Pancreas (tissue), 10 donors: ENCODE results near the gene DCDC2C. TPM values are rescaled to one million over a fixed set of nuclear protein-coding genes. Genes with fewer than 3 reads are reported as not detected.

ENCODE experiments used
- ATAC-seq, 4 donors: fragments of 200-7000 bp; cut with Tn5 transposase; one replicate each; pipeline versions ENCODE4 v1.8.0 to v1.9.1; 2020; ENCODE audit warnings: mild to moderate bottlenecking in 4 of 4, moderate library complexity in 4 of 4
- DNase-seq, 6 donors: peaks; one replicate each; pipeline ENCODE4 v3.0.0-alpha.2; 2020
- FAIRE-seq: peaks from 2 replicates; lab custom pipeline; 2012; peaks lifted over from hg19 to GRCh38; lab: Jason Lieb, UNC
- H3K27ac ChIP-seq, 4 donors: fragments of 200-600 bp; sonication (generic); 1 replicate in 3 of 4; 2 replicates in 1 of 4; pipeline versions ENCODE4 v1.5.0 to v1.8.0; 2020
- H3K27me3 ChIP-seq, 4 donors: fragments of 200-600 bp; one replicate each; pipeline ENCODE4 v1.8.0; 2021
- H3K36me3 ChIP-seq, 3 donors: fragments of 200-600 bp; sonication (generic) in 1 of 3; one replicate each; pipeline versions ENCODE4 v1.5.0 to v1.8.0; 2020 to 2021
- H3K4me1 ChIP-seq, 3 donors: fragments of 200-600 bp; one replicate each; pipeline ENCODE4 v1.8.0; 2021
- H3K4me3 ChIP-seq, 4 donors: fragments of 200-600 bp; sonication (generic) in 2 of 4; one replicate each; pipeline versions ENCODE4 v1.5.0 to v1.8.0; 2020 to 2021
- H3K9me3 ChIP-seq, 4 donors: fragments of 200-600 bp; one replicate each; pipeline ENCODE4 v1.8.0; 2021
- whole genome bisulfite sequencing, 2 donors: extraction: QIAGEN DNeasy Blood & Tissue Kit; methylation state at CpG; one replicate each; pipeline ENCODE4 v1.1.7; 2013; 5-methylcytosine and 5-hydroxymethylcytosine counted together
- intact Hi-C, 3 donors: fragments of 100-400 bp; cut with DNase I; formaldehyde crosslinking; loops; one replicate each; pipeline versions ENCODE4 v1.11.1 to v1.14.2; 2022
- polyA plus RNA-seq, 2 donors: library from polyadenylated mRNA; stranded (reverse); fragments of 200-250 nt; gene quantifications; one replicate each; pipeline ENCODE4 v1.2.3, GENCODE V29; 2013
- total RNA-seq, 6 donors: library from RNA; stranded (reverse); fragmentation: NEBNext Ultra II Directional in 4 of 6; extraction: Animal tissue kit (Norgen Biotek cat#: 25700) in 4 of 6; gene quantifications; one replicate each; pipeline versions ENCODE4 v1.2.1 to v1.2.4, GENCODE V29; 2021 to 2023
- TF ChIP-seq, protein P1 (sequence below), 4 donors: fragments of 200-600 bp; sonication (generic) in 3 of 4; IDR thresholded peaks; one replicate each; pipeline versions ENCODE4 v1.5.0 to v1.8.0; 2021; ENCODE audit warnings: antibody characterized with exemption in 4 of 4
- donor health status: healthy with polysubstance abuse.
- donor health status: DM: no; HTN: no; CAD: no; lungs with moderate emphysema.
- donor health status: DM: no; HTN: no; CAD: no.
- donor health status: control.
- donor health status: control.
- donor health status: Bipolar disorder and iron deficiency.
- donor health status: DM: yes; HTN: yes; CAD: no.
- donor health status: DM: no; HTN: no; CAD: no.
- donor health status: DM: no; HTN: no; CAD: no.
- donor health status: DM: yes; HTN: yes; CAD: no.

DCDC2C gene
- total and polyA plus RNA-seq, 8 donors: not detected

DNA sequence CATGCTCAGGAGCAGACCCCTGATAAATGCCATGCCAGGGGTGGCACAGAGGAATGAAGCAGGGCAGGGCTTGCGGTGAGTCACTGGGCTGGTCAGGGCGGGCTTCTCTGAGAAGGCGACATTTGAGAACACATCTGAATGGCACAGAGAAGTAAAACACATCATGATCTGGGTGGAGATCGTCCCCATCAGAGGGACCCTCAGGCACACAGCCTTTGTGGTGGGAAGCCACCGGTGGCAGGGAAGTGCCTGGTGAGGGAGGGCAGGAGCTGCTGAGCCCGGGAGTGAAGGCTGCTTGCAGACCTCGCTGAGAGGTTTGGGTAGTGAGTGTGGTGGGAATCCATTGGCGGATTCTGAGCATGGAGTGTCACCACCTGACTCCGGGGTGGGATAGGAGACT is 44.5 kb downstream of the DCDC2C start:
- DNase-seq (no peak), ATAC-seq (no peak), FAIRE-seq (no peak)
- H3K4me3 ChIP-seq: no peak overlapping the region
- 54 to 75% methylated on average over 9 of the region's 9 CpGs for WGBS, 2 donors
- no peaks in the 10 kb centered on the region for H3K27me3 ChIP-seq
- H3K27ac ChIP-seq: no peak overlapping the region
- no peaks in the 10 kb centered on the region for H3K36me3 ChIP-seq
- TF ChIP-seq, protein P1, sequence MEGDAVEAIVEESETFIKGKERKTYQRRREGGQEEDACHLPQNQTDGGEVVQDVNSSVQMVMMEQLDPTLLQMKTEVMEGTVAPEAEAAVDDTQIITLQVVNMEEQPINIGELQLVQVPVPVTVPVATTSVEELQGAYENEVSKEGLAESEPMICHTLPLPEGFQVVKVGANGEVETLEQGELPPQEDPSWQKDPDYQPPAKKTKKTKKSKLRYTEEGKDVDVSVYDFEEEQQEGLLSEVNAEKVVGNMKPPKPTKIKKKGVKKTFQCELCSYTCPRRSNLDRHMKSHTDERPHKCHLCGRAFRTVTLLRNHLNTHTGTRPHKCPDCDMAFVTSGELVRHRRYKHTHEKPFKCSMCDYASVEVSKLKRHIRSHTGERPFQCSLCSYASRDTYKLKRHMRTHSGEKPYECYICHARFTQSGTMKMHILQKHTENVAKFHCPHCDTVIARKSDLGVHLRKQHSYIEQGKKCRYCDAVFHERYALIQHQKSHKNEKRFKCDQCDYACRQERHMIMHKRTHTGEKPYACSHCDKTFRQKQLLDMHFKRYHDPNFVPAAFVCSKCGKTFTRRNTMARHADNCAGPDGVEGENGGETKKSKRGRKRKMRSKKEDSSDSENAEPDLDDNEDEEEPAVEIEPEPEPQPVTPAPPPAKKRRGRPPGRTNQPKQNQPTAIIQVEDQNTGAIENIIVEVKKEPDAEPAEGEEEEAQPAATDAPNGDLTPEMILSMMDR (IDR thresholded peaks at IDR 0.05): no peak
- H3K4me1 ChIP-seq: no peaks in the 10 kb centered on the region
- intact Hi-C loops: no loop called here
- H3K9me3 ChIP-seq: no peaks in the 10 kb centered on the region

DNA sequence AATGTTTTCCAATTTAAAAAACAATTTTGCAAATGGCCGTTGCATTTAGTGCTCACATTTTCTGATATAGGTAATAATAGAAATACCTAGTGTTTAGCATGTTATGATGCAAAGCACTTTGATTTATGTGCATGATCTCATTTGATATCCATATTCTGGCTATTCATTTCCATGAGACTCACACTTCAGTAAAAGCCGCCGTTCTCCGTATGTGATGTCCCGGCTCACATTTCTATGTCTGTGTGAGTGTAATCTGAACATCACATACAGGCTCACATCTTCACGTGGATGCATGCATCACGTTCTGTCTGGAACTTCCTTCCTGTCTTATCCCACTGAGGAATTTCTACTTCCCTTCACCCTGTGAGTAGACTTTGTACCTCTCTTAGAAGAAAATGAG is 45.8 kb downstream of the DCDC2C start:
- no peak overlapping the region for H3K27ac ChIP-seq
- no peak overlapping the region for H3K4me3 ChIP-seq
- no peaks in the 10 kb centered on the region for H3K36me3 ChIP-seq
- WGBS, 2 donors: 65 to 74% methylated on average over 7 of the region's 7 CpGs
- H3K4me1 ChIP-seq: no peaks in the 10 kb centered on the region
- no peak for FAIRE-seq
- no peaks in the 10 kb centered on the region for H3K27me3 ChIP-seq
- intact Hi-C loops: no loop called here
- no peak for ATAC-seq
- TF ChIP-seq, protein P1 (IDR thresholded peaks at IDR 0.05): no peak
- no peaks in the 10 kb centered on the region for H3K9me3 ChIP-seq
- DNase-seq: no peak

DNA sequence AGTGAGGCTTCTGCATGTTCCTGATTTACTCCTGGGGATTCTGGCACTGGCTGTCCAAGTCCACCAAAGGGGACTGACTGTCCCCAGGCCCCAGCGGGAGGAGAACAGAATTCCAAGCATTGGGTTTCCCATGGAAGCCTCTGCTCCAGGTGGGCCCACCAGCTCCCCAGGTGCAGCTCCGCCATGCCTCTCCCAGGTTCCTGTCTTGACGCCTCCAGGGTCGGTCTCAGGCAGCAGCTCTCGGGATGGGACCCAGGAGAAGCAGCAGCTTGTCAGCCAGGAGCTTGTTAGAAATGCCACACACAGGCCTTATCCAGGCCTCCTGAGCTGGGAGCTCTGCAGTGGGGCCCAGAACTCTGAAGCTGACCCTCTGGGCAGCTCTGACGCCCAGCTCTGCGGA is 47.9 kb downstream of the DCDC2C start:
- Histone ChIP-seq H3K36me3 (no peaks in the 10 kb centered on the region), H3K4me3 (no peak overlapping the region), H3K27ac (no peak overlapping the region), H3K4me1 (no peaks in the 10 kb centered on the region), H3K27me3 (no peaks in the 10 kb centered on the region), H3K9me3 (no peaks in the 10 kb centered on the region)
- intact Hi-C loops: no loop called here
- DNase-seq (no peak), FAIRE-seq (no peak), ATAC-seq (no peak)
- 65 to 77% methylated on average over 7 of the region's 7 CpGs for WGBS, 2 donors
- TF ChIP-seq, protein P1 (IDR thresholded peaks at IDR 0.05): no peak

DNA sequence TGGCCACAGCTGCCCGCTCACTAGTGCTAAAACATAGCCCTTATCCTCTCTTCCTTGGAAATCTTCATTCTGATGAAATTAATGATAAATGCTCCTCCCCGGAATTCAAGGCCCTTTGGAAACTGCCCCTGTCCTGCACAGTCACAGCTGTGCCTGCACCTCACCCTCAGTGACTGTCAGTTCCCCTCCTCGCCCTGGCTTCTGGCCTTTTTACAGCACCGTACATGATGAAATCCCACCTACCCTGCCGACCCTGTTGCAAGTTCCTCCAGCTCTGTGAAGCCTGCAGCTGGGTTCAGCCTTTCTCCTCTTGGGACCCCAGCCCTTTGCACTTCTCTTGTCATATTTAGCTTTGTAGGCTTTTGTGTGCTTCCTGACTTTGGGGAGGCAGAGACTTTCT is 48.4 kb downstream of the DCDC2C start:
- DNase-seq (no peak), FAIRE-seq (no peak), ATAC-seq (no peak)
- Histone ChIP-seq H3K4me1 (no peaks in the 10 kb centered on the region), H3K36me3 (no peaks in the 10 kb centered on the region), H3K9me3 (no peaks in the 10 kb centered on the region), H3K27ac (no peak overlapping the region), H3K4me3 (no peak overlapping the region), H3K27me3 (no peaks in the 10 kb centered on the region)
- intact Hi-C loops: no loop called here
- TF ChIP-seq, protein P1 (IDR thresholded peaks at IDR 0.05): no peak
- WGBS, 2 donors: 33 to 60% methylated on average over 5 of the region's 5 CpGs

DNA sequence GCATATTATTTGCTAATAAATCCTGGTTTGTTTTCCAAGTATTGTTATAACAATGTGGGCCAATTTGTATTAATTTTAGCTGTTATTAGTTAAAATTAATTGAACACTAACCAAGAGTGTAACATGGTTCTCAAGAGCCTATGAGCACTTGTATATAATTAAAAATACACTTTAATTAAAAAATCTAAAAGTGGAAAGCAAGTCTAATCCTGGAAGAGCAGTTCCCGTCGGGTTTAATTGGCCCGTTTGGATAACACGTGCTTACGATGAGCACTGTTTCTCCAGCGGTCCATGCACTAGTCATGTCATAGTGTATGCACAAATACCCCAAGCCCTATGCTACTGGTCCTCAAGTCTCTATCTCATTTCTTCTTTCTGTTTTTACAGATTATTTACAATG is 49.0 kb downstream of the DCDC2C start:
- TF ChIP-seq, protein P1 (IDR thresholded peaks at IDR 0.05): no peak
- Histone ChIP-seq H3K9me3 (no peaks in the 10 kb centered on the region), H3K27ac (no peak overlapping the region), H3K4me1 (no peaks in the 10 kb centered on the region), H3K4me3 (no peak overlapping the region), H3K36me3 (no peaks in the 10 kb centered on the region), H3K27me3 (no peaks in the 10 kb centered on the region)
- ATAC-seq: no peak
- FAIRE-seq: no peak
- intact Hi-C loops: no loop called here
- no peak for DNase-seq
- 78 to 96% methylated on average over 6 of the region's 6 CpGs for WGBS, 2 donors
